HG02759 (cell line): ENCODE data around the gene MFSD6L.

Experiments
- ATAC-seq: cut with Tn5 transposase; IDR thresholded peaks from one replicate; pipeline ENCODE4 v1.9.1; 2021; ENCODE audit warnings: mild to moderate bottlenecking, moderate library complexity; ENCODE audit not compliant: unreplicated experiment

Gene MFSD6L

GRCh38 chr17:8747742-8748141 lies 51.4 kb downstream of the MFSD6L start:
- no peak for ATAC-seq
